ENCODE measurements around the gene SLTM.

The SLTM gene

DNA sequence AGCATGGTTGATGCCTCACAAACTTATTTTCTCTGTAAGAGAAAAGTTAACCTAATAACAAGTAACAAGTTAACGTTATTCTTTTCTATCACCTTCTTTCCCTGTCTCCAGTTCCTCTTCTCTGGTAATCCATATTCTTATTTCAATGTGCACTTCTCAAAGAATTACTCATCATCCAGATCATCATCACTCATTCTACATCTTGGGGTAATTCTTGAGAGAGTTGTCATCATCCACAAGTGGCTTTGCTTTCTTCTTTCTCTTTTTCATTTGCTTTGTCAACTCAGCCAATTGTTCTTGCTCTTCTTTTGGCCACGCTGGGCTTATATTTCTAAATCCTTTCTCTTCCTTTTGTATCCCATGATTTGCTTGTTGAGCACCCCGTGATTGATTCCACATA is 33.2 kb upstream of the SLTM start:
- peaks cover 4% of the 10 kb centered on the region; the same call in 1 of the 2 replicates for H3K27me3 ChIP-seq (ENCODE audit: control insufficient read depth, low read length)
- H3F3A ChIP-seq (ENCODE audit: control insufficient read depth, insufficient read depth), result no peaks in the 10 kb centered on the region
- H3K4me2 ChIP-seq (ENCODE audit: low read length), result no peak overlapping the region
- H4K20me1 ChIP-seq (ENCODE audit: control insufficient read depth, insufficient read depth, low read depth, low read length), result no peaks in the 10 kb centered on the region
- H3K79me2 ChIP-seq (ENCODE audit: control insufficient read depth, low read length), result no peaks in the 10 kb centered on the region
- TF ChIP-seq EZH2phosphoT487 (IDR thresholded peaks at IDR 0.05; ENCODE audit: borderline replicate concordance, low read length), result no peak
- TF ChIP-seq, protein P1, sequence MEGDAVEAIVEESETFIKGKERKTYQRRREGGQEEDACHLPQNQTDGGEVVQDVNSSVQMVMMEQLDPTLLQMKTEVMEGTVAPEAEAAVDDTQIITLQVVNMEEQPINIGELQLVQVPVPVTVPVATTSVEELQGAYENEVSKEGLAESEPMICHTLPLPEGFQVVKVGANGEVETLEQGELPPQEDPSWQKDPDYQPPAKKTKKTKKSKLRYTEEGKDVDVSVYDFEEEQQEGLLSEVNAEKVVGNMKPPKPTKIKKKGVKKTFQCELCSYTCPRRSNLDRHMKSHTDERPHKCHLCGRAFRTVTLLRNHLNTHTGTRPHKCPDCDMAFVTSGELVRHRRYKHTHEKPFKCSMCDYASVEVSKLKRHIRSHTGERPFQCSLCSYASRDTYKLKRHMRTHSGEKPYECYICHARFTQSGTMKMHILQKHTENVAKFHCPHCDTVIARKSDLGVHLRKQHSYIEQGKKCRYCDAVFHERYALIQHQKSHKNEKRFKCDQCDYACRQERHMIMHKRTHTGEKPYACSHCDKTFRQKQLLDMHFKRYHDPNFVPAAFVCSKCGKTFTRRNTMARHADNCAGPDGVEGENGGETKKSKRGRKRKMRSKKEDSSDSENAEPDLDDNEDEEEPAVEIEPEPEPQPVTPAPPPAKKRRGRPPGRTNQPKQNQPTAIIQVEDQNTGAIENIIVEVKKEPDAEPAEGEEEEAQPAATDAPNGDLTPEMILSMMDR (IDR thresholded peaks at IDR 0.05; ENCODE audit: low read depth, low read length, poor library complexity, severe bottlenecking), result no peak
- no peak overlapping the region for H3K4me3 ChIP-seq (ENCODE audit: low read length)
- H3K9me3 ChIP-seq (ENCODE audit: control insufficient read depth, insufficient read depth, low read length), result no peaks in the 10 kb centered on the region
- no peaks in the 10 kb centered on the region for H3K9me2 ChIP-seq (replicated peaks; ENCODE audit: control insufficient read depth, low read length)
- H3K4me1 ChIP-seq (ENCODE audit: control insufficient read depth, low read length), result no peaks in the 10 kb centered on the region
- no peaks in the 10 kb centered on the region for H3K36me3 ChIP-seq (ENCODE audit: control insufficient read depth, low read length)
- no peak overlapping the region for H3K27ac ChIP-seq (ENCODE audit: low read depth, low read length)

DNA sequence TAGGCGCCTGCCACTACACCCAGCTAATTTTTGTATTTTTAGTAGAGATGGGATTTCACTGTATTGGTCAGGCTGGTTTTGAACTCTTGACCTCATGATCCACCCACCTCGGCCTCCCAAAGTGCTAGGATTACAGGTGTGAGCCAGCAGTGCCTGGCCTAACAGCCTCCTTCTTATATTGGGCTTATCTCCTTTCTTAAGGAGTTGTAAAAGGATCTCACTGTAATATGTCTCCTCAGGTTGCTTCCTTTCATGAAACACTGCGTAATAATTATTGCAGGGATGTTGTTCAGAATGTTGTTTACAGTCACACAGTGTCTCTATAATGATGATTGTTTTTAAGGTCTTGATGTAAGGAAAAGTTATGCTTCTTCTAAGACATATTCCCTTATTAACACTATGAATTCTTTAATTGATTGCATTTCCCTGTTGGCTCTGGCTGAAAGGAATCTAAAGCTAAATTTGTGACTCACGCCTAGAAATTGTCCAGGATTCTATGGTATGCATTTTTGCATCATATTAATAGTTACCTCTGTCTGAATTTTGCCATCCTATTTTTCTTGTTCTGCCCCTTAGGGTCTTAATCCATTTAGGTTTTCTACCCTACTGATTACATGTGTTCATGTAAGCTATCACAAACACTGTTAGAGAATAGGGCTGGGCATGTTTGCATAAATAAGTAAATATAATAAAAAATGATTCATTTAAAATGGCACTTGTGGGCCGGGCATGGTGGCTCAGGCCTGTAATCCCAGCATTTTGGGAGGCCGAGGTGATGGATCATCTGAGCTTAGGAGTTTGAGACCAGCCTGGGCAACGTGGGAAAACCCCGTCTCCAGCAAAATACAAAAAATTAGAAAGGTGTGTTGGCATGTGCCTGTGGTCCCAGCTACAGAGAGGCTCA is 29.4 kb upstream of the SLTM start:
- TF ChIP-seq, protein P1 (IDR thresholded peaks at IDR 0.05; ENCODE audit: low read depth, low read length, poor library complexity, severe bottlenecking), result no peak
- TF ChIP-seq EZH2phosphoT487 (IDR thresholded peaks at IDR 0.05; ENCODE audit: borderline replicate concordance, low read length), result no peak
- H3K4me2 ChIP-seq (ENCODE audit: low read length), result no peak overlapping the region

DNA sequence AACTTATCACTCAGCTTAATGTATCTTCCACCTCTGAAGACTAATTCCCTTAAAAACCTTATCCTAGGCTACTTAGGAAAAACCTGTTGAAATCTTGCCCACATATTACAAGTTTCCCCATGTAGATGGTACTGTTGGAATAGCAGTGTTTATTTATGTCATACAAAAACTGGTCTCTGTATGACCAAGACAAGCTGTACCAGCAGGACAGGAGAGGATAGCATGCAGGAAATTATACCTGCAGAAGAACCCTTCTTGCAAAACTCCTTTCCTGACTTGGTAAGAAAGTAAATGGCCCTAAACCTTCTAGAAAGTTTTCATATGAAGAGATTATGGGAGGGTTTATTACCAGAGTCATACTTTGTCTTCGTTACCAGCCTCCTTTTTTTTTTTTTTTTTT is 28.7 kb upstream of the SLTM start:
- Histone ChIP-seq H3K4me3 (ENCODE audit: low read length) (no peak overlapping the region), H3K27me3 (ENCODE audit: control insufficient read depth, low read length) (0 out of 2 replicates have a peak, but pooled peaks cover 4% of the 10 kb centered on the region), H3K9me2 (replicated peaks; ENCODE audit: control insufficient read depth, low read length) (no peaks in the 10 kb centered on the region), H3K9me3 (ENCODE audit: control insufficient read depth, insufficient read depth, low read length) (no peaks in the 10 kb centered on the region), H4K20me1 (ENCODE audit: control insufficient read depth, insufficient read depth, low read depth, low read length) (no peaks in the 10 kb centered on the region), H3K4me2 (ENCODE audit: low read length) (no peak overlapping the region), H3F3A (ENCODE audit: control insufficient read depth, insufficient read depth) (no peaks in the 10 kb centered on the region), H3K79me2 (ENCODE audit: control insufficient read depth, low read length) (no peaks in the 10 kb centered on the region), H3K4me1 (ENCODE audit: control insufficient read depth, low read length) (peaks cover 5% of the 10 kb centered on the region), H3K27ac (ENCODE audit: low read depth, low read length) (no peak overlapping the region), H3K36me3 (ENCODE audit: control insufficient read depth, low read length) (no peaks in the 10 kb centered on the region)
- TF ChIP-seq EZH2phosphoT487 (IDR thresholded peaks at IDR 0.05; ENCODE audit: borderline replicate concordance, low read length), result no peak
- TF ChIP-seq, protein P1 (IDR thresholded peaks at IDR 0.05; ENCODE audit: low read depth, low read length, poor library complexity, severe bottlenecking), result no peak

More for the DNA sequence above, 29.4 kb upstream of the SLTM start:
- Histone ChIP-seq H4K20me1 (ENCODE audit: control insufficient read depth, insufficient read depth, low read depth, low read length) (no peaks in the 10 kb centered on the region), H3K4me3 (ENCODE audit: low read length) (no peak overlapping the region), H3K27ac (ENCODE audit: low read depth, low read length) (no peak overlapping the region), H3K36me3 (ENCODE audit: control insufficient read depth, low read length) (no peaks in the 10 kb centered on the region), H3K27me3 (ENCODE audit: control insufficient read depth, low read length) (peaks cover 4% of the 10 kb centered on the region; the same call in 1 of the 2 replicates), H3K79me2 (ENCODE audit: control insufficient read depth, low read length) (no peaks in the 10 kb centered on the region), H3K4me1 (ENCODE audit: control insufficient read depth, low read length) (no peaks in the 10 kb centered on the region), H3F3A (ENCODE audit: control insufficient read depth, insufficient read depth) (no peaks in the 10 kb centered on the region), H3K9me2 (replicated peaks; ENCODE audit: control insufficient read depth, low read length) (no peaks in the 10 kb centered on the region), H3K9me3 (ENCODE audit: control insufficient read depth, insufficient read depth, low read length) (no peaks in the 10 kb centered on the region)

All from DOHH2 (cell line).